ENCODE measurements around the gene SOX13. TPM values are rescaled to one million over a fixed set of nuclear protein-coding genes. Genes with fewer than 3 reads are reported as not detected.

SOX13 gene
- total and polyA plus RNA-seq, 12 donors: 7.3 to 18.6 (median 12.1) TPM

GRCh38 chr1:204155881-204156280 is 83.0 kb downstream of the SOX13 start:
- no peak overlapping the region for H3K27ac ChIP-seq
- ATAC-seq (no peak), DNase-seq (no peak)
- H3K27me3 ChIP-seq: peaks cover 0 to 23% (median 0%) of the 10 kb centered on the region in 7 donors
- TF ChIP-seq CTCF (IDR thresholded peaks at IDR 0.05): no peak
- peaks cover 0 to 19% (median 10%) of the 10 kb centered on the region in 9 donors for H3K4me1 ChIP-seq
- intact Hi-C loops (cut with DNase I): no loop called here
- WGBS, 2 donors: 90 to 94% methylated on average over 10 of the region's 10 CpGs
- H3K36me3 ChIP-seq: no peaks in the 10 kb centered on the region
- H3K9me3 ChIP-seq: no peaks in the 10 kb centered on the region
- H3K4me3 ChIP-seq: no peak overlapping the region

- peaks cover 0 to 22% (median 10%) of the 10 kb centered on the region in 7 donors for H3K27me3 ChIP-seq
- no peak overlapping the region for H3K27ac ChIP-seq
- intact Hi-C loops (cut with DNase I): no loop called here
- ATAC-seq: no peak
- H3K4me1 ChIP-seq: peaks cover 0 to 6% (median 0%) of the 10 kb centered on the region in 9 donors
- H3K4me3 ChIP-seq: no peak overlapping the region
- DNase-seq: no peak
- WGBS, 2 donors: 63 to 69% methylated on average over 6 of the region's 6 CpGs
- no peak for TF ChIP-seq CTCF (IDR thresholded peaks at IDR 0.05)
- no peaks in the 10 kb centered on the region for H3K9me3 ChIP-seq
- H3K36me3 ChIP-seq: no peaks in the 10 kb centered on the region
Observed at GRCh38 chr1:204157962-204158361, 85.0 kb downstream of the SOX13 start.

GRCh38 chr1:204161609-204162493 is 88.9 kb downstream of the SOX13 start:
- H3K27ac ChIP-seq: no peak overlapping the region
- no peak for TF ChIP-seq CTCF (IDR thresholded peaks at IDR 0.05)
- peaks cover 0 to 25% (median 10%) of the 10 kb centered on the region in 7 donors for H3K27me3 ChIP-seq
- H3K4me3 ChIP-seq: no peak overlapping the region
- no peaks in the 10 kb centered on the region for H3K36me3 ChIP-seq
- peaks cover 0 to 6% (median 0%) of the 10 kb centered on the region in 9 donors for H3K4me1 ChIP-seq
- ATAC-seq: no peak
- no peaks in the 10 kb centered on the region for H3K9me3 ChIP-seq
- no peak for DNase-seq
- WGBS, 2 donors: 66 to 70% methylated on average over 14 of the region's 14 CpGs
- intact Hi-C loops (cut with DNase I): loop anchor here (1.0 to 10.0 kb wide), 13 partner anchors 35 to 343 kb away; partner anchors contain the start of gene KISS1 (in 1 of the 10)

GRCh38 chr1:204162494-204163074 is 89.7 kb downstream of the SOX13 start:
- Histone ChIP-seq H3K36me3 (no peaks in the 10 kb centered on the region), H3K27me3 (peaks cover 0 to 30% (median 10%) of the 10 kb centered on the region in 7 donors), H3K4me1 (peaks cover 0 to 6% (median 0%) of the 10 kb centered on the region in 9 donors), H3K4me3 (no peak overlapping the region), H3K27ac (no peak overlapping the region), H3K9me3 (no peaks in the 10 kb centered on the region)
- DNase-seq (peak; percentile 72 to 81), ATAC-seq (peak; percentile 82 to 95 (median 86))
- peak; percentile 97 to 100 (median 99) for TF ChIP-seq CTCF (IDR thresholded peaks at IDR 0.05)
- intact Hi-C loops (cut with DNase I): loop anchor here (1.0 to 10.0 kb wide), 14 partner anchors 35 to 342 kb away; partner anchors contain the start of gene KISS1 (in 1 of the 10)
- 14 to 15% methylated on average over 7 of the region's 7 CpGs for WGBS, 2 donors
